HepG2 (cell line): ENCODE measurements around the gene RIPK3. TPM values are rescaled to one million over a fixed set of nuclear protein-coding genes. Genes with fewer than 3 reads are reported as not detected.

ENCODE experiments used
- ARID4A ChIP-seq: sonication (generic); formaldehyde crosslinking; IDR thresholded peaks from 2 replicates; pipeline ENCODE4 v1.5.0; 2020; ENCODE audit warnings: mild to moderate bottlenecking, missing genetic modification reagents, borderline replicate concordance
- ATAD3A ChIP-seq: sonication (generic); formaldehyde crosslinking; IDR thresholded peaks from 2 replicates; pipeline ENCODE4 v1.4.0; 2020; ENCODE audit warnings: missing genetic modification reagents
- CEBPG ChIP-seq: IDR thresholded peaks from 2 replicates; pipeline ENCODE4 v1.6.1; 2016
- HOXD1 ChIP-seq: sonication (generic); formaldehyde crosslinking; IDR thresholded peaks from 2 replicates; pipeline ENCODE4 v1.5.0; 2020; ENCODE audit warnings: missing genetic modification reagents
- MEIS1 ChIP-seq: sonication (generic); formaldehyde crosslinking; IDR thresholded peaks from 2 replicates; pipeline ENCODE4 v1.9.0; 2021; ENCODE audit warnings: mild to moderate bottlenecking, missing genetic modification reagents, moderate library complexity, borderline replicate concordance
- NFAT5 ChIP-seq: sonication (generic); formaldehyde crosslinking; IDR thresholded peaks from 2 replicates; pipeline ENCODE4 v1.4.0; 2020; ENCODE audit warnings: missing genetic modification reagents
- PPARG ChIP-seq: conservative IDR thresholded peaks from 2 replicates; pipeline ENCODE4 v1.6.1; 2016; ENCODE audit warnings: missing biosample characterization, missing genetic modification reagents
- RARA ChIP-seq: IDR thresholded peaks from 2 replicates; pipeline ENCODE4 v1.6.1; 2016; ENCODE audit warnings: missing genetic modification reagents, missing compliant biosample characterization
- RORA ChIP-seq: sonication (generic); formaldehyde crosslinking; IDR thresholded peaks from 2 replicates; pipeline ENCODE4 v1.5.0; 2020; ENCODE audit warnings: mild to moderate bottlenecking, missing genetic modification reagents, moderate library complexity
- ZNF44 ChIP-seq: sonication (generic); formaldehyde crosslinking; IDR thresholded peaks from 2 replicates; pipeline ENCODE4 v1.5.1; 2020; ENCODE audit warnings: mild to moderate bottlenecking, missing genetic modification reagents
- ZNF550 ChIP-seq: sonication (generic); formaldehyde crosslinking; IDR thresholded peaks from 2 replicates; pipeline ENCODE4 v1.4.0; 2020; ENCODE audit warnings: mild to moderate bottlenecking, missing genetic modification reagents, borderline replicate concordance
- ZNF761 ChIP-seq: sonication (generic); formaldehyde crosslinking; conservative IDR thresholded peaks from 2 replicates; pipeline ENCODE4 v1.4.0; 2020; ENCODE audit warnings: mild to moderate bottlenecking, missing genetic modification reagents
- polyA plus RNA-seq, 8 experiments: library from polyadenylated mRNA; depleted of rRNA in 3 of 8; stranded (reverse) in 7 of 8; unstranded in 1 of 8; fragments of >200 nt; fragmentation: Illumina TruSeq in 4 of 8; extraction: Trizol in 4 of 8; gene quantifications; 2 replicates each; pipeline versions ENCODE4 v1.2.1 to v1.2.3, GENCODE V29; 2011 to 2016; ENCODE audit warnings: low read depth in 4 of 8, missing spikeins in 1 of 8, mixed read lengths in 1 of 8; ENCODE audit not compliant: insufficient read depth in 1 of 8
- total RNA-seq, 5 experiments: library from RNA; depleted of rRNA; stranded (reverse); fragments of >200 nt; fragmentation: Illumina TruSeq; extraction: Trizol; gene quantifications; 2 replicates each; pipeline ENCODE4 v1.2.3, GENCODE V29; 2016; ENCODE audit warnings: low read depth in 1 of 5

The RIPK3 gene
- total and polyA plus RNA-seq, 2 of the 13 experiments (the other 11 are each of a cell fraction or from before 2014, with no cell fraction given): not detected

GRCh38 chr14:24296341-24297157 is 43.2 kb downstream of the RIPK3 start (continued):
- TF ChIP-seq ARID4A (CRISPR knock-in tag) (no peak; the same call in none of the 2 replicates), NFAT5 (no peak; the same call in 1 of the 2 replicates), PPARG (peak; percentile 57; the same call in 1 of the 2 replicates), ATAD3A (CRISPR knock-in tag) (peak; percentile 87; the same call in 1 of the 2 replicates), HOXD1 (CRISPR knock-in tag) (no peak), CEBPG (CRISPR knock-in tag) (peak; percentile 60), ZNF44 (peak; percentile 77; the same call in 1 of the 2 replicates), RORA (CRISPR knock-in tag) (no peak), MEIS1 (CRISPR knock-in tag) (0 out of 2 replicates have a peak, but pooled peaks have one; percentile 23), ZNF550 (no peak), ZNF761 (CRISPR knock-in tag) (no peak), RARA (CRISPR knock-in tag) (no peak)
